ENCODE measurements around the gene CASKIN1. TPM values are rescaled to one million over a fixed set of nuclear protein-coding genes. Genes with fewer than 3 reads are reported as not detected.

Gene CASKIN1
- total and polyA plus RNA-seq, 4 experiments from 2014 or later, result not detected

GRCh38 chr16:2155091-2155950 lies 41.1 kb downstream of the CASKIN1 start, which contains the start of gene TRAF7:
Gene TRAF7 (plus strand): TSS chr16:2155782. CDS start chr16:2163921, 8,139 bp downstream.
- H3K4me1 Mint-ChIP-seq, result peaks cover 30 to 63% (median 45%) of the 10 kb centered on the region in 4 donors
- peak; percentile 97 to 100 (median 99) for DNase-seq
- H3K36me3 Mint-ChIP-seq, result peaks cover 0 to 14% of the 10 kb centered on the region in 2 donors
- intact Hi-C loops (cut with micrococcal nuclease), result loop anchor here (1.0 to 10.0 kb wide), 12 partner anchors 19 to 358 kb away; partner anchors contain the start of genes ATP6V0C, E4F1, ECI1 and GFER
- H3K27me3 Mint-ChIP-seq, result no peaks in the 10 kb centered on the region
- peak within 1 kb of the TSS; percentile 75 to 98 (median 94) for H3K27ac Mint-ChIP-seq
- Histone ChIP-seq H3K36me3 (ENCODE audit: insufficient read depth, low read length) (peaks cover 4% of the 10 kb centered on the region), H3K27ac (ENCODE audit: low read depth, low read length) (peak within 1 kb of the TSS; percentile 83), H3K4me1 (ENCODE audit: insufficient read depth, low read length) (peaks cover 70% of the 10 kb centered on the region), H3K9me3 (ENCODE audit: control insufficient read depth in 1 of 2, low read length in 2 of 2) (no peaks in the 10 kb centered on the region), H3K27me3 (ENCODE audit: insufficient read depth, low read length) (no peaks in the 10 kb centered on the region), H3K4me3 (ENCODE audit: low read length in 2 of 2) (peak within 1 kb of the TSS; percentile 75 to 79)
- H3K4me3 Mint-ChIP-seq, result peak within 1 kb of the TSS; percentile 94 to 98 (median 95)
- no peaks in the 10 kb centered on the region for H3K9me3 Mint-ChIP-seq
- ChIA-PET POLR2A (ENCODE audit: partially characterized antibody) (interaction anchor here (0.5 to 3.7 kb wide), 56 partner anchors 9 to 1566 kb away, joined by 3 to 75 read pairs (median 6); partner anchors contain the start of genes AMDHD2, ATP6V0C, CCNF and ECI1), CTCF (ENCODE audit: partially characterized antibody) (interaction anchor here (0.6 to 4.6 kb wide), 16 partner anchors 9 to 377 kb away, joined by 3 to 30 read pairs (median 3); partner anchors contain the start of genes ECI1, PGP and RPS2)

- H3K4me1 ChIP-seq (ENCODE audit: insufficient read depth, low read length), result peaks cover 77% of the 10 kb centered on the region
- CTCF ChIA-PET (ENCODE audit: partially characterized antibody), result interaction anchor here (0.6 to 4.6 kb wide), 15 partner anchors 8 to 378 kb away, joined by 3 to 30 read pairs (median 4); partner anchors contain the start of genes ECI1, PGP and RPS2
- no peaks in the 10 kb centered on the region for H3K9me3 ChIP-seq (ENCODE audit: control insufficient read depth in 1 of 2, low read length in 2 of 2)
- peaks cover 0 to 14% of the 10 kb centered on the region in 2 donors for H3K36me3 Mint-ChIP-seq
- intact Hi-C loops (cut with micrococcal nuclease), result loop anchor here (1.0 to 10.0 kb wide), 12 partner anchors 18 to 359 kb away; partner anchors contain the start of genes ATP6V0C, E4F1, ECI1 and GFER
- peak overlapping the region; percentile 75 to 79 for H3K4me3 ChIP-seq (ENCODE audit: low read length in 2 of 2)
- peak in 1 of 5 donors; percentile 62 for DNase-seq
- peak overlapping the region; percentile 83 for H3K27ac ChIP-seq (ENCODE audit: low read depth, low read length)
- peaks cover 30 to 69% (median 49%) of the 10 kb centered on the region in 4 donors for H3K4me1 Mint-ChIP-seq
- POLR2A ChIA-PET (ENCODE audit: partially characterized antibody), result interaction anchor here (0.5 to 3.7 kb wide), 40 partner anchors 8 to 845 kb away, joined by 3 to 75 read pairs (median 8); partner anchors contain the start of genes AMDHD2, ECI1, FAHD1 and HAGH
- peaks cover 4% of the 10 kb centered on the region for H3K36me3 ChIP-seq (ENCODE audit: insufficient read depth, low read length)
- H3K27me3 Mint-ChIP-seq, result no peaks in the 10 kb centered on the region
- H3K9me3 Mint-ChIP-seq, result no peaks in the 10 kb centered on the region
- peak overlapping the region; percentile 75 to 96 (median 90) for H3K27ac Mint-ChIP-seq
- no peaks in the 10 kb centered on the region for H3K27me3 ChIP-seq (ENCODE audit: insufficient read depth, low read length)
- H3K4me3 Mint-ChIP-seq, result peak overlapping the region; percentile 85 to 93 (median 89)
These were observed 41.8 kb downstream of the CASKIN1 start for GRCh38 chr16:2154533-2155090.

- Histone ChIP-seq H3K4me1 (ENCODE audit: insufficient read depth, low read length) (peaks cover 82% of the 10 kb centered on the region), H3K9me3 (ENCODE audit: control insufficient read depth in 1 of 2, low read length in 2 of 2) (no peaks in the 10 kb centered on the region), H3K27ac (ENCODE audit: low read depth, low read length) (peak overlapping the region; percentile 83), H3K4me3 (ENCODE audit: low read length in 2 of 2) (peak overlapping the region; percentile 65 to 79), H3K36me3 (ENCODE audit: insufficient read depth, low read length) (peaks cover 4% of the 10 kb centered on the region), H3K27me3 (ENCODE audit: insufficient read depth, low read length) (no peaks in the 10 kb centered on the region)
- Mint-ChIP-seq H3K4me3 (peak overlapping the region; percentile 85 to 93 (median 89)), H3K27me3 (no peaks in the 10 kb centered on the region), H3K36me3 (peaks cover 0 to 14% of the 10 kb centered on the region in 2 donors), H3K4me1 (peaks cover 30 to 71% (median 49%) of the 10 kb centered on the region in 4 donors), H3K27ac (peak overlapping the region; percentile 19 to 88 (median 83)), H3K9me3 (no peaks in the 10 kb centered on the region)
- peak in 2 of 5 donors; percentile 11 to 40 for DNase-seq
- POLR2A ChIA-PET (ENCODE audit: partially characterized antibody), result interaction anchor here (1.2 to 3.7 kb wide), 8 partner anchors 10 to 189 kb away, joined by 3 to 75 read pairs (median 10); partner anchors contain the start of genes E4F1, NDUFB10, NHERF2 and RNF151
- CTCF ChIA-PET (ENCODE audit: partially characterized antibody), result interaction anchor here (0.5 to 4.0 kb wide), 14 partner anchors 9 to 189 kb away, joined by 3 to 38 read pairs (median 4); partner anchors contain the start of genes ECI1 and PKD1
- intact Hi-C loops (cut with micrococcal nuclease), result loop anchor here (1.0 to 10.0 kb wide), 3 partner anchors 130 to 288 kb away; partner anchors contain the start of gene NDUFB10
These were observed 43.5 kb downstream of the CASKIN1 start for GRCh38 chr16:2152695-2153506.

- peak in 1 of 5 donors; percentile 36 for DNase-seq
- Mint-ChIP-seq H3K27me3 (no peaks in the 10 kb centered on the region), H3K4me1 (peaks cover 22 to 60% (median 39%) of the 10 kb centered on the region in 4 donors), H3K27ac (peak overlapping the region in 2 of 7 donors; percentile 53 to 60), H3K9me3 (no peaks in the 10 kb centered on the region), H3K4me3 (peak overlapping the region in 7 of 8 donors; percentile 28 to 73 (median 46)), H3K36me3 (peaks cover 0 to 14% of the 10 kb centered on the region in 2 donors)
- ChIA-PET CTCF (ENCODE audit: partially characterized antibody) (interaction anchor here (1.0 to 4.0 kb wide), 4 partner anchors 11 to 147 kb away, joined by 3 to 38 read pairs (median 4); partner anchors contain the start of gene PKD1), POLR2A (ENCODE audit: partially characterized antibody) (interaction anchor here (0.6 to 1.7 kb wide), 3 partner anchors 72 to 1595 kb away, joined by 4 to 6 read pairs (median 4); partner anchors contain the start of genes E4F1 and TBL3)
- Histone ChIP-seq H3K27ac (ENCODE audit: low read depth, low read length) (no peak overlapping the region), H3K9me3 (ENCODE audit: control insufficient read depth in 1 of 2, low read length in 2 of 2) (no peaks in the 10 kb centered on the region), H3K4me1 (ENCODE audit: insufficient read depth, low read length) (peaks cover 69% of the 10 kb centered on the region), H3K36me3 (ENCODE audit: insufficient read depth, low read length) (peaks cover 4% of the 10 kb centered on the region), H3K4me3 (ENCODE audit: low read length in 2 of 2) (no peak overlapping the region), H3K27me3 (ENCODE audit: insufficient read depth, low read length) (no peaks in the 10 kb centered on the region)
- intact Hi-C loops (cut with micrococcal nuclease), result loop anchor here (10.0 kb wide), 1 partner anchor 287 kb away; no protein-coding TSS in a partner anchor
These were observed 45.0 kb downstream of the CASKIN1 start for GRCh38 chr16:2151188-2152091.

GRCh38 chr16:2150418-2151187 lies 45.8 kb downstream of the CASKIN1 start:
- Histone ChIP-seq H3K27me3 (ENCODE audit: insufficient read depth, low read length) (no peaks in the 10 kb centered on the region), H3K4me3 (ENCODE audit: low read length in 2 of 2) (no peak overlapping the region), H3K27ac (ENCODE audit: low read depth, low read length) (no peak overlapping the region), H3K9me3 (ENCODE audit: control insufficient read depth in 1 of 2, low read length in 2 of 2) (no peaks in the 10 kb centered on the region), H3K36me3 (ENCODE audit: insufficient read depth, low read length) (peaks cover 4% of the 10 kb centered on the region), H3K4me1 (ENCODE audit: insufficient read depth, low read length) (peaks cover 65% of the 10 kb centered on the region)
- Mint-ChIP-seq H3K9me3 (no peaks in the 10 kb centered on the region), H3K4me1 (peaks cover 19 to 56% (median 34%) of the 10 kb centered on the region in 4 donors), H3K27ac (peak overlapping the region in 1 of 7 donors; percentile 60), H3K36me3 (peaks cover 0 to 9% of the 10 kb centered on the region in 2 donors), H3K27me3 (no peaks in the 10 kb centered on the region), H3K4me3 (peak overlapping the region in 3 of 8 donors; percentile 17 to 49 (median 41))
- ChIA-PET CTCF (ENCODE audit: partially characterized antibody) (interaction anchor here (0.6 to 4.0 kb wide), 4 partner anchors 10 to 146 kb away, joined by 3 to 38 read pairs (median 3); no protein-coding TSS in a partner anchor), POLR2A (ENCODE audit: partially characterized antibody) (no interaction called here)
- peak in 1 of 5 donors; percentile 30 for DNase-seq
- intact Hi-C loops (cut with micrococcal nuclease), result loop anchor here (10.0 kb wide), 1 partner anchor 286 kb away; no protein-coding TSS in a partner anchor
